ENCODE results near the gene RBBP7. TPM values are rescaled to one million over a fixed set of nuclear protein-coding genes. Genes with fewer than 3 reads are reported as not detected.

Gene RBBP7
- total and polyA plus RNA-seq, 10 of the 15 experiments (the other 5 are each of a cell fraction or from before 2014, with no cell fraction given) = 95.3 to 277 (median 194) TPM

GRCh38 chrX:16797358-16797757 is 72.8 kb downstream of the RBBP7 start:
- ATAC-seq (no peak), DNase-seq (ENCODE audit: low read depth, low spot score) (no peak), FAIRE-seq (no peak)
- Histone ChIP-seq H3K4me3 (no peak overlapping the region), H3K9me3 (replicated peaks; ENCODE audit: control insufficient read depth, insufficient read depth, low read length) (no peaks in the 10 kb centered on the region), H3K4me1 (ENCODE audit: control insufficient read depth, insufficient read depth, low read length) (no peaks in the 10 kb centered on the region), H4K20me1 (ENCODE audit: control insufficient read depth, insufficient read depth) (no peaks in the 10 kb centered on the region), H3K27ac (ENCODE audit: control insufficient read depth, insufficient read depth) (no peak overlapping the region), H2AFZ (ENCODE audit: control insufficient read depth, low read depth, low read length) (no peak overlapping the region), H3K9ac (ENCODE audit: control insufficient read depth, insufficient read depth, low read length) (no peak overlapping the region), H3K79me2 (ENCODE audit: control insufficient read depth, insufficient read depth, low read length) (peaks cover 3% of the 10 kb centered on the region), H3K36me3 (ENCODE audit: control insufficient read depth in 2 of 2, insufficient read depth in 2 of 2, low read length in 1 of 2) (peaks cover 0 to 11% of the 10 kb centered on the region in 2 experiments; a peak in 3 of 4 replicates), H3K27me3 (replicated peaks in 1 of 2; ENCODE audit: control insufficient read depth in 2 of 2, insufficient read depth in 2 of 2, low read length in 1 of 2) (no peaks in the 10 kb centered on the region), H3K4me2 (ENCODE audit: control insufficient read depth, insufficient read depth) (no peak overlapping the region)
- SMC1A ChIA-PET (ENCODE audit: uncharacterized antibody, unreplicated experiment) = no interaction called here
- 96% methylated on average over 5 of the region's 5 CpGs for WGBS (ENCODE audit: insufficient coverage, insufficient replicate concordance, low lambda C conversion rate, missing lambda C conversion rate)
- in situ Hi-C loops (cut with MboI) (no loop called here), intact Hi-C loops (cut with micrococcal nuclease; ENCODE audit: unreplicated experiment) (no loop called here)
- no TSS peak for BruUV-seq (replicated peaks)
- POLR2A ChIA-PET = interaction anchor here (0.8 kb wide), 1 partner anchor 10 kb away, joined by 3 read pairs; no protein-coding TSS in a partner anchor
- CTCF ChIA-PET = no interaction called here
- RAD21 ChIA-PET (ENCODE audit: unreplicated experiment) = no interaction called here
- TF ChIP-seq RCOR1 (conservative IDR thresholded peaks at IDR 0.05; ENCODE audit: low read depth, low read length) = no peak
- no peak for TF ChIP-seq NR2F1 (conservative IDR thresholded peaks at IDR 0.05)
- TF ChIP-seq ZBTB33 (IDR thresholded peaks at IDR 0.05) = no peak
- no peak for TF ChIP-seq EP300 (IDR thresholded peaks at IDR 0.05; ENCODE audit: borderline replicate concordance in 1 of 2, control insufficient read depth in 1 of 2, low read depth in 2 of 2, low read length in 2 of 2)
- TF ChIP-seq ZBTB11 (CRISPR knock-in tag; IDR thresholded peaks at IDR 0.05) = no peak
- TF ChIP-seq PAX5 (IDR thresholded peaks at IDR 0.05; ENCODE audit: borderline replicate concordance, low read depth, low read length) = no peak
- TF ChIP-seq ZNF687 (IDR thresholded peaks at IDR 0.05) = no peak
- no peak for TF ChIP-seq MYB (IDR thresholded peaks at IDR 0.05; ENCODE audit: borderline replicate concordance, low read depth, low read length)
- TF ChIP-seq ZNF622 (IDR thresholded peaks at IDR 0.05) = no peak
- TF ChIP-seq PAX8 (IDR thresholded peaks at IDR 0.05) = no peak
- TF ChIP-seq YY1 (IDR thresholded peaks at IDR 0.05; ENCODE audit: low read depth, low read length) = no peak
- no peak for TF ChIP-seq DPF2 (IDR thresholded peaks at IDR 0.05)
- TF ChIP-seq TBL1XR1 (IDR thresholded peaks at IDR 0.05; ENCODE audit: low read depth, low read length) = no peak
- no peak for TF ChIP-seq FOXK2 (IDR thresholded peaks at IDR 0.05)
- no peak for TF ChIP-seq SUPT20H (IDR thresholded peaks at IDR 0.05; ENCODE audit: borderline replicate concordance, control insufficient read depth, low read depth, low read length)
- TF ChIP-seq FOXM1 (IDR thresholded peaks at IDR 0.05; ENCODE audit: low read depth, low read length) = no peak
- TF ChIP-seq SMARCA5 (IDR thresholded peaks at IDR 0.05) = no peak

Measured in GM12878 (cell line).